Measurements from ENCODE around the gene HIPK2.
A peak's percentile ranks its signal among the peaks of the same experiment; 100 is the strongest.

The HIPK2 gene

GRCh38 chr7:139782932-139783331, 5.1 kb upstream of the HIPK2 start:
- DNase-seq = no peak

DNA sequence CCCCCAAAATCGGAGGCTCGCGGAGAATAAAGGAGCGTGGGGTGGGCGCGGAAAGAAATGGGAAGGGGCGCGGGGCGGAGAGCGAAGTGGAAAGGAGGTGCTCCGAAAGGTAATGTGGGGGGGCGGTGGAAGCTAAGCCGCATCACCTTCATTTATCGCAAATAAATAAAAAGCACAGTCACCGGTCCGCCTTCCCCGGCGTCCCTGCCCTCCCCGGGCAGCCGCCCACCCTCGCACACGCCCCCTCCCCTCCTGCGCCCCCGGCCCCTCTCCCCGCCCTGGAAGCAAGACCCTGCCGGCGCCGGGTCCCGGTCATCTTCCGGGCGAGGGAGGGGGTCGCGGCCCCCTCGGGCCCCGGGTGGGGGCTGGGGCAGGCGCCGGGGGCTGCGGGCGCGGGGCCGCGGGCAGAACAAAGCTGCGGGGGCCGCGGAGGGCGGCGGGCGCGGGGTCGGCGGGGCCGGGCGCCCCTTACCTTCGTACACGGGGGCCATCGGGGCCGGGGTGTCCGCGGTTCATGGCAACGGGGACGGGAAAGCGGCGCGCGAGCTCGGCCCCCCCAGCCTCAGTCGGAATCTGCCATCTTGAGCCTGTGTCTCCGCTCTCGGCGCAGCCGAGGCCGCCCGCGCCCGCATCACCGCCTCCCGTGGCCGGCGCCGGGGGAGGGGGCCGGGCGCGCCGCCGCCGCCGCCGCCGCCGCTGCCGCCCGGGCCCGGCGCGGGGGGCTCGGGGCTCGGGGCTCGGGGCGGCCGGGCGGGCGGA, 486 bp downstream of the HIPK2 start:
- peak; percentile 58 for DNase-seq

DNA sequence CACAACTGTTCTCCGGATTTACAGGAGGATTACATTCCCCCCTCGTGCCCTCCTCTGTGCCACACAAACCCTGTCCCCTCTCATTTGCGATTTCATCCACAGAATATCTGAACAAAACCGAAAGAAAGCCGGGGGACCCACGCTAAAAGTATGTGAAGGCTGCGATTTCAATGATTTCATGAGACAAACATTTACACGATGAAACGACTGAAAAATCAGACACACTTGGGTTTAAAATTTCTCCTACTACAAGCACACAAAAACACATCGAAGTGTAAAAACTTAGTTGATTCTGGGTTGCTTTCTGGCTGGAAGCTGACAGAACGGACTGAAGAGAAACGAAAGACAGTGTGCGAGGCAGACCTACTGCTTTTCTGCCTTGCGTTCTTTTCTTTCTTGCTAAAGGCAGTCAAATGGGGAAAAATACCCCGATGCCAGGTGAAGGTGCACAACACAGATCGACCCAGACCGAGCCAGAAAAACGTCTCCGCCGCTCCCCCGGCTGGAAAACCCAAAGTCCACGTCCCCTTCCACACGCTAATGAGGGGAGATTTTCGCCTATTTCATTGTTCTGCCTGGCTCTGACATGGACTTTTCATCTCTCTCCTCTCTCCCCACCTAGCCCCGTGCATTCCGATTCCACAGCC, 1.2 kb downstream of the HIPK2 start:
- DNase-seq = peak; percentile 16

DNA sequence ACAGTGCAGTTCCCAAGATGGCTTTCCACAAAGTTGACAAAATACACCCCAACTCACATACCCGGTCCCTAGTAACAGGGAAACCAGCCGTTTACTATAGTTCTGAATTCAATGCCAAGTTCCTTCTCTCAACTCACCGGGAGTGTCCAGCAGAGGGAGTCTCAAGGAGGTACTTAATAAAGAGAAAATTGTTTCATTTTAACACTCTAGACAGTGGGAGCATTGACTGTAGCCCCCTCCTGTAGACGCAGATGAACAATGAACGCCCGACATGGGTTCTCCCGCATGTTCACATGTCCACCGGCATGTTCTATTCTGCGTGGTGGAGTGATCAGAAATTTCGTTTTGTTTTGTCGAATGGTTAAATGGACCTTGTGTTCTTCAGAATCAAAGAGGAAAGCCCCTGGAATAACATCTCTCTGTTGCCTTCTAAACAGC, 1.9 kb downstream of the HIPK2 start:
- peak; percentile 52 for DNase-seq

- DNase-seq = no peak
Observed at GRCh38 chr7:139774376-139774775, 3.4 kb downstream of the HIPK2 start.

- DNase-seq = no peak
Observed at GRCh38 chr7:139773371-139773770, 4.4 kb downstream of the HIPK2 start.

DNA sequence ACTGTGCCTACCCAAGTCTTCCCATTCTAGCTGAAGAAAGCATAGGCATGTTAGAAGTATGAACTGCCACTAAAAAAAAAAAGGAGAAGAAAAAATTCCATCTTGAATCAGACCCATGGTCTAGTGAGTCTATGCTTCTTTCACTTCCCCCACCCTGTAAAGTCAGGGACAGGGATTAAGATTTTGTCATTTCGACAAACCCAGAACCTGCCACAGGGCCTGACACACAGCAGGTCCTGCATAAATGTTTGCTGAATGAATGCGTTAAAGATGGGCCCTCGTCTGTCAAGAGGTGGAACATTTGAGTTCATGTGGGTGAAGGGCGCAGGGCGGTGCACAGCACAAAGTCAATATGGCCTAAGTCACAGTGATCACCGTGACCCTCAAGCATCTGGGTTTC, 4.9 kb downstream of the HIPK2 start:
- no peak for DNase-seq

GRCh38 chr7:139772115-139772514, 5.7 kb downstream of the HIPK2 start:
- no peak for DNase-seq

GRCh38 chr7:139771001-139771956, 6.5 kb downstream of the HIPK2 start:
- no peak for DNase-seq

DNA sequence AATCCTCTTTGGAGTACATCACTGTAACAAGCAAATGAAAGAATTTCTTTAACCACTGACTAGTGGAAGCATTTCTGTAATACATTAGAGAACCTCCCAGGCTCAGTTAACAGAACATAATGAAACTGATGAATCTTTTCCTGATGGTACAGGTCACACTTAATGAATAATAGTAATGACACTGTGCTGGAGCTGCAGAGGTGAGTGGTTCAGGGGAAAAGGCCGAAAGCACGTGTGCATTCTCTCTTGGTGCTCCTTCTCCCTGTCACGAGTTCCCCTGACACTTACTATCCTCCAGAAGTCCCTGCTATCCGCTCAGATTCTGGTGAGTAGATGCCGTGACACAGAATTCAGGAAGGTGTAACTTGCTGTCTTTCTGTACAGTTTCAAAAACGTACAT, 8.0 kb downstream of the HIPK2 start:
- no peak for DNase-seq

DNA sequence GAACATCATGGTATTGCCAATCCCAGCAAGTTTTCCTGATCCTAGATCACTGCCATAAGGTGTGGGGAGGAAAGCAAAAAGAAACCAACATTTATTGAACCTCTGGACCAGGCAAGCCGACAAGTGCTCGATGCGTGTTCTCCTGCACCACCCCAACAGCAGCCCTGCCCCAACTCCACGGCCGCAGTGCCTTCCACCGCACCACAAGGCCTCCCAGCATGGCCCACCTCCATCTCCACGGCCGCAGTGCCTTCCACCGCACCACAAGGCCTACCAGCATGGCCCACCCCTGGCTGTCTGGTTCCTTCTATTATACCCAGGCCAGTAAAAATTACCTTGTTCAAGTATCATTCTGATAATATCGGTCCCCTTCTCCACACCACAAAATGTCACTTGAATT, 8.7 kb downstream of the HIPK2 start:
- no peak for DNase-seq

- DNase-seq = no peak
Observed at GRCh38 chr7:139768249-139768824, 9.5 kb downstream of the HIPK2 start.

- DNase-seq = no peak
Observed at GRCh38 chr7:139767561-139767982, 10.2 kb downstream of the HIPK2 start.

GRCh38 chr7:139765143-139765542, 12.7 kb downstream of the HIPK2 start:
- no peak for DNase-seq

DNA sequence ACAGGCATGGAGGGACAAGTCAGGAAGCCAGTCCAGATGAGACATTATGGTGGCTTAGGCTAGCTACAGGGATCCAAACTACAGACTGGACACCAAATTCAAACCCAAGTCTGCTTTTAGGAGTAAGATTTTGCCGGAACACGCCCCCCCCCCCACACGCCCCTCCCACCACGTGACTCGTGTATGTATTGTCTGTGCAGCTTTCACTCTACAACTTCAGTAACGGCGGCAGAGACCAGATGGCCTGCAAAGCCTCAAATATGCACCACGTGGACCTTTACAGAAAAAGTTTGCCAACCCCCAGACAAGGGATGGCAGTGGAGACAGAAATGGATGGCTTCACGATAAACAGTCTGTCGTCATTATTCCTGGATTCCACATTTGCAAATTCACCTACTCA, 14.5 kb downstream of the HIPK2 start:
- no peak for DNase-seq

DNA sequence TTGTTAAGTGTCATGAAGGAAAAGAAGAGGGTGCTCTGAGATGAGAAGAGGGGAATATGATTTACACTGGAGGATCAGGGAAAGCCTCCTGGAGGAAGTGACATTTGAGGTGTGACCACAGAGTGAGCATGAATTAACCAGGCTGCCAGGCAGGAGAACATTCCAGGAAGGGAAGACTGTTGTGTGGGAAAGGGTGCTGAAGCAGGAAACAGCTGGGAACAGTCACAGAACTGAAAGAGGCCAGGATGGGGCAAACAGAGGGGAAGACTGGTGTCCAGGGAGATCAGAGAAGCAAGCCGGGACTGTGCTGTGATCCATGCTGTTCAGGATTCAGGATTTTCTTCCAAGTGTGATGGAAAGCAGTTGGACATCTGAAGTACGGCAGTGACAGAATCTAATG, 14.9 kb downstream of the HIPK2 start:
- DNase-seq = no peak

GRCh38 chr7:139758388-139758787, 19.4 kb downstream of the HIPK2 start:
- DNase-seq = no peak

DNA sequence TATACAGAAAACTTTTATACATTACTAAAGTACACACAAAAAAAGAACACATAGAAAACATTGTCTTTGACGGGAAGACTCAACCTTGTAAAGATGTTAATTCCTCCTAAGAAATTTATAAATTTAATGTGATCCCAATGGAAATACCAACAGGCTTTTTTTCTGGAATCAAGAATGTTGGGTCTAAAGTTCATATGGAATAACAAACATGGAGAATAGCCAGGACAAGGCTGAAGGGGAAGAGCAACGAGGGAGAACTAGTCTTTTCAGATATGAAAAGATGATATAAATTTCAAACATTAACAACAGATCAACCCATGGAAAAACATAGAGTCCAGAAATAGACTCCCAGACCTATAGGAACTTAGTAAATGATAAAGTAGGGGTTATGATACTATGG, 19.8 kb downstream of the HIPK2 start:
- no peak for DNase-seq

GRCh38 chr7:139753693-139754111, 24.1 kb downstream of the HIPK2 start:
- DNase-seq = no peak

- no peak for DNase-seq
Observed at GRCh38 chr7:139753081-139753692, 24.6 kb downstream of the HIPK2 start.

DNA sequence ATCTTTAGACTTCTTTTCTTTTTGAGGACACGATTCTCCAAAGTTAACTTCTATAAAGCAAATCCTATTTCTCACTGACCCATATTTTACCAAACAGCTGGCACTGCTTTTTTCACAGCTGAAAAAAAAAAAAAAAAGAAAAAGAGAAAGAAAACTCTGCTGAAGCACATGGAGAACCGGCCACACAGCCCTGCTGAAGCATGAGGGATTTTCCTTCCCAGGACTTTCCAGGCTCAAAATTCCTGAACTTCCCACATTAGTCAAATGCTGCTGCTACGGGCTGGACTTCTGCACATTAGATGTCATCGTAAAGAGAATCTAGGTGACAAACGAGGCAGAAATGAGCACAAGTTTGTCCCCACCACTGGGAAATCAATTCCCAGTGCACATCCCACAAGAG, 25.2 kb downstream of the HIPK2 start:
- DNase-seq = no peak

GRCh38 chr7:139752148-139752547, 25.6 kb downstream of the HIPK2 start:
- no peak for DNase-seq

Measured in stimulated activated CD4-positive, alpha-beta T cell treated with anti-CD3 and anti-CD28 coated beads, Interleukin-4, amount 100 ng/mL, for 1 hour (primary cell).